Measurements from ENCODE around the gene SCEL. TPM values are rescaled to one million over a fixed set of nuclear protein-coding genes. Genes with fewer than 3 reads are reported as not detected.

SCEL gene
- total and polyA plus RNA-seq, 2 of the 8 experiments (the other 6 are each of a cell fraction or from before 2014, with no cell fraction given), result not detected

GRCh38 chr13:77596777-77597176 is 61.3 kb downstream of the SCEL start:
- no peak overlapping the region for H3K4ac ChIP-seq (replicated peaks; ENCODE audit: insufficient read length, low read depth, low read length)
- no peaks in the 10 kb centered on the region for H3K79me1 ChIP-seq (ENCODE audit: low read depth, low read length)
- FAIRE-seq (no peak), DNase-seq (ENCODE audit: low read depth in 1 of 2, low spot score in 2 of 2) (no peak)
- no peaks in the 10 kb centered on the region for H3K36me3 ChIP-seq (ENCODE audit: control insufficient read depth in 2 of 4, insufficient read depth in 4 of 4, low read length in 3 of 4)
- no peak overlapping the region for H3K18ac ChIP-seq (ENCODE audit: extremely low read depth, low read length)
- H3K23me2 ChIP-seq (ENCODE audit: low read depth, low read length), result no peaks in the 10 kb centered on the region
- POLR2A ChIA-PET (ENCODE audit: partially characterized antibody), result interaction anchor here (0.7 kb wide), 1 partner anchor 648 kb away, joined by 3 read pairs; no protein-coding TSS in a partner anchor
- H2BK15ac ChIP-seq (ENCODE audit: low read length), result no peak overlapping the region
- H3K79me2 ChIP-seq (ENCODE audit: control insufficient read depth in 1 of 2, insufficient read depth in 2 of 2, low read length in 2 of 2), result no peaks in the 10 kb centered on the region
- H2AK5ac ChIP-seq (ENCODE audit: low read depth, low read length), result no peak overlapping the region
- no peak overlapping the region for H3K56ac ChIP-seq (replicated peaks; ENCODE audit: insufficient read length, low read depth, low read length)
- no peak overlapping the region for H2BK120ac ChIP-seq (replicated peaks; ENCODE audit: low read depth, low read length)
- H2BK5ac ChIP-seq (ENCODE audit: low read depth, low read length), result no peak overlapping the region
- no peaks in the 10 kb centered on the region for H4K20me1 ChIP-seq (replicated peaks in 1 of 2; ENCODE audit: control insufficient read depth in 1 of 2, insufficient read depth in 2 of 2, low read length in 2 of 2)
- no peaks in the 10 kb centered on the region for H3K9me3 ChIP-seq (ENCODE audit: insufficient read depth in 2 of 2, low read depth in 1 of 2, low read length in 1 of 2)
- no peak overlapping the region for H3K14ac ChIP-seq (ENCODE audit: insufficient read length)
- H3K4me3 ChIP-seq (ENCODE audit: extremely low read depth in 1 of 4, insufficient read depth in 2 of 4, low read depth in 3 of 4, low read length in 4 of 4), result no peak overlapping the region
- H3K4me2 ChIP-seq (ENCODE audit: insufficient read depth in 1 of 2, low read depth in 2 of 2, low read length in 2 of 2), result no peak overlapping the region
- CTCF ChIA-PET (ENCODE audit: partially characterized antibody), result interaction anchor here (0.7 to 7.5 kb wide), 2 partner anchors 114 to 155 kb away, joined by 3 to 104 read pairs; no protein-coding TSS in a partner anchor
- no peak overlapping the region for H4K91ac ChIP-seq (replicated peaks; ENCODE audit: insufficient read length, low read length)
- no peaks in the 10 kb centered on the region for H3K27me3 ChIP-seq (replicated peaks in 1 of 4; ENCODE audit: control insufficient read depth in 3 of 4, extremely low read depth in 1 of 4, insufficient read depth in 3 of 4, low read length in 3 of 4)
- H3K4me1 ChIP-seq (replicated peaks in 1 of 4; ENCODE audit: control insufficient read depth in 3 of 4, insufficient read depth in 4 of 4, low read length in 3 of 4), result peaks cover 0 to 3% (median 1%) of the 10 kb centered on the region in 4 experiments; a peak in 3 of 7 replicates
- no peak overlapping the region for H3K27ac ChIP-seq (ENCODE audit: low read depth, low read length)
- 97% methylated on average over 1 of the region's 1 CpG; no CpG with 5 or more reads in 1 of the 2 experiments for WGBS, 2 experiments (ENCODE audit: extremely low coverage in 1 of 2, insufficient coverage in 1 of 2, insufficient read length in 1 of 2, insufficient replicate concordance in 2 of 2, low coverage in 1 of 2, low lambda C conversion rate in 2 of 2, missing lambda C conversion rate in 1 of 2)
- no peak overlapping the region for H2BK20ac ChIP-seq (ENCODE audit: low read length)
- H4K8ac ChIP-seq (ENCODE audit: extremely low read depth, insufficient read depth, low read length), result no peak overlapping the region
- no peak overlapping the region for H2AFZ ChIP-seq (ENCODE audit: low read length)
- H2BK12ac ChIP-seq (ENCODE audit: low read depth, low read length), result no peak overlapping the region
- no peak overlapping the region for H3K9ac ChIP-seq (replicated peaks in 1 of 4; ENCODE audit: extremely low read depth in 1 of 4, low read depth in 3 of 4, low read length in 3 of 4)
- no peak overlapping the region for H3K23ac ChIP-seq (ENCODE audit: insufficient read length)
- H4K5ac ChIP-seq (ENCODE audit: insufficient read length, low read depth, low read length), result no peak overlapping the region
- no peak for TF ChIP-seq BACH1 (IDR thresholded peaks at IDR 0.05; ENCODE audit: low read length)
- no peak for TF ChIP-seq RAD21 (IDR thresholded peaks at IDR 0.05 in 1 of 2, conservative IDR thresholded peaks at IDR 0.05 in 1 of 2; ENCODE audit: low read depth in 2 of 2, low read length in 2 of 2)
- no peak for TF ChIP-seq SAP30 (IDR thresholded peaks at IDR 0.05; ENCODE audit: insufficient read depth, insufficient replicate concordance, low read length)
- no peak for TF ChIP-seq KDM4A (IDR thresholded peaks at IDR 0.05; ENCODE audit: low read depth, low read length, severe bottlenecking)
- TF ChIP-seq GTF2F1 (IDR thresholded peaks at IDR 0.05; ENCODE audit: borderline replicate concordance, low read depth, low read length), result no peak
- no peak for TF ChIP-seq USF2 (IDR thresholded peaks at IDR 0.05; ENCODE audit: low read length)
- no peak for TF ChIP-seq HDAC2 (IDR thresholded peaks at IDR 0.05; ENCODE audit: borderline replicate concordance in 1 of 2, low read depth in 2 of 2, low read length in 2 of 2)
- no peak for TF ChIP-seq TBP (IDR thresholded peaks at IDR 0.05; ENCODE audit: low read depth, low read length)
- TF ChIP-seq RNF2 (IDR thresholded peaks at IDR 0.05; ENCODE audit: borderline replicate concordance, low read depth, low read length, missing control alignments, poor library complexity, severe bottlenecking), result no peak
- no peak for TF ChIP-seq POLR2A (IDR thresholded peaks at IDR 0.05; ENCODE audit: control extremely low read depth in 1 of 2, low read depth in 2 of 2, low read length in 2 of 2)
- no peak for TF ChIP-seq HDAC6 (IDR thresholded peaks at IDR 0.05; ENCODE audit: low read depth, low read length)
- no peak for TF ChIP-seq TAF7 (optimal IDR thresholded peaks at IDR 0.05; ENCODE audit: borderline replicate concordance, low read depth, low read length)
